ENCODE measurements around the gene ST6GALNAC4. TPM values are rescaled to one million over a fixed set of nuclear protein-coding genes. Genes with fewer than 3 reads are reported as not detected.

The ST6GALNAC4 gene
- polyA plus RNA-seq, 3 donors = 8.9 to 14.0 (median 10.3) TPM

GRCh38 chr9:127867356-127868277 lies 49.2 kb downstream of the ST6GALNAC4 start:
- Mint-ChIP-seq H3K4me3 (no peak overlapping the region), H3K36me3 (peaks cover 0 to 3% of the 10 kb centered on the region in 2 donors), H3K4me1 (peaks cover 32% of the 10 kb centered on the region), H3K27me3 (ENCODE audit: low read depth in 3 of 3) (peaks cover 0 to 2% (median 2%) of the 10 kb centered on the region in 3 donors), H3K27ac (peak overlapping the region in 3 of 7 donors; percentile 43 to 54 (median 46)), H3K9me3 (peaks cover 0 to 3% (median 0%) of the 10 kb centered on the region in 7 donors)
- no peak overlapping the region for H3K4me2 ChIP-seq (replicated peaks; ENCODE audit: extremely low read depth, low read length, poor library complexity, severe bottlenecking)
- DNase-seq = no peak
- 94% methylated on average over 17 of the region's 30 CpGs for WGBS (ENCODE audit: insufficient coverage)
- no peak overlapping the region for H3K27ac ChIP-seq (ENCODE audit: low read depth in 1 of 2, low read length in 2 of 2)
- no peaks in the 10 kb centered on the region for H3K27me3 ChIP-seq (ENCODE audit: control insufficient read depth in 2 of 2, insufficient read depth in 2 of 2, low read length in 2 of 2)
- H3K79me2 ChIP-seq (ENCODE audit: insufficient read depth, low read length) = no peaks in the 10 kb centered on the region
- no peak overlapping the region for H2AFZ ChIP-seq (ENCODE audit: insufficient read depth, low read depth, low read length, poor library complexity, severe bottlenecking)
- H3K9ac ChIP-seq (ENCODE audit: insufficient read depth, low read length, poor library complexity, severe bottlenecking) = no peak overlapping the region
- intact Hi-C loops (cut with micrococcal nuclease) = loop anchor here (5.0 kb wide), 3 partner anchors 65 to 130 kb away; partner anchors contain the start of genes CDK9 (in 1 of the 2), FPGS (in 1 of the 2) and TOR2A (in 1 of the 2)
- H3K9me3 ChIP-seq (replicated peaks in 1 of 2; ENCODE audit: control insufficient read depth in 1 of 2, insufficient read depth in 1 of 2, low read length in 2 of 2) = no peaks in the 10 kb centered on the region
- peaks cover 29 to 30% of the 10 kb centered on the region in 2 donors for H3K4me1 ChIP-seq (ENCODE audit: control insufficient read depth in 1 of 2, insufficient read depth in 2 of 2, low read length in 2 of 2)
- no peak for TF ChIP-seq CTCF (IDR thresholded peaks at IDR 0.05)
- no peaks in the 10 kb centered on the region for H3K36me3 ChIP-seq (replicated peaks in 1 of 2; ENCODE audit: control insufficient read depth in 1 of 2, insufficient read depth in 2 of 2, low read length in 2 of 2)
- no peak overlapping the region for H3K4me3 ChIP-seq (replicated peaks in 1 of 3; ENCODE audit: low read depth in 2 of 3, low read length in 3 of 3)
- H4K20me1 ChIP-seq (ENCODE audit: insufficient read depth, low read length) = no peaks in the 10 kb centered on the region

GRCh38 chr9:127866535-127866934 lies 50.3 kb downstream of the ST6GALNAC4 start:
- no peak overlapping the region for H2AFZ ChIP-seq (ENCODE audit: insufficient read depth, low read depth, low read length, poor library complexity, severe bottlenecking)
- no peaks in the 10 kb centered on the region for H3K36me3 ChIP-seq (replicated peaks in 1 of 2; ENCODE audit: control insufficient read depth in 1 of 2, insufficient read depth in 2 of 2, low read length in 2 of 2)
- Mint-ChIP-seq H3K9me3 (peaks cover 0 to 3% (median 0%) of the 10 kb centered on the region in 7 donors), H3K27me3 (ENCODE audit: low read depth in 3 of 3) (peaks cover 0 to 2% (median 2%) of the 10 kb centered on the region in 3 donors), H3K4me3 (no peak overlapping the region), H3K4me1 (peaks cover 43% of the 10 kb centered on the region), H3K27ac (peak overlapping the region in 1 of 7 donors; percentile 73), H3K36me3 (peaks cover 0 to 3% of the 10 kb centered on the region in 2 donors)
- H3K27me3 ChIP-seq (ENCODE audit: control insufficient read depth in 2 of 2, insufficient read depth in 2 of 2, low read length in 2 of 2) = no peaks in the 10 kb centered on the region
- H3K4me2 ChIP-seq (replicated peaks; ENCODE audit: extremely low read depth, low read length, poor library complexity, severe bottlenecking) = no peak overlapping the region
- H4K20me1 ChIP-seq (ENCODE audit: insufficient read depth, low read length) = no peaks in the 10 kb centered on the region
- no peak overlapping the region for H3K27ac ChIP-seq (ENCODE audit: low read depth in 1 of 2, low read length in 2 of 2)
- no peaks in the 10 kb centered on the region for H3K79me2 ChIP-seq (ENCODE audit: insufficient read depth, low read length)
- DNase-seq = no peak
- H3K4me3 ChIP-seq (replicated peaks in 1 of 3; ENCODE audit: low read depth in 2 of 3, low read length in 3 of 3) = no peak overlapping the region
- no peak for TF ChIP-seq CTCF (IDR thresholded peaks at IDR 0.05)
- 99% methylated on average over 11 of the region's 13 CpGs for WGBS (ENCODE audit: insufficient coverage)
- H3K4me1 ChIP-seq (ENCODE audit: control insufficient read depth in 1 of 2, insufficient read depth in 2 of 2, low read length in 2 of 2) = peaks cover 39 to 40% of the 10 kb centered on the region in 2 donors
- no peaks in the 10 kb centered on the region for H3K9me3 ChIP-seq (replicated peaks in 1 of 2; ENCODE audit: control insufficient read depth in 1 of 2, insufficient read depth in 1 of 2, low read length in 2 of 2)
- no peak overlapping the region for H3K9ac ChIP-seq (ENCODE audit: insufficient read depth, low read length, poor library complexity, severe bottlenecking)
- intact Hi-C loops (cut with micrococcal nuclease) = loop anchor here (5.0 kb wide), 3 partner anchors 64 to 129 kb away; partner anchors contain the start of genes CDK9 (in 1 of the 2), FPGS (in 1 of the 2) and TOR2A (in 1 of the 2)
